Keratinocyte (primary cell): Measurements from ENCODE around the gene DUSP18. TPM values are rescaled to one million over a fixed set of nuclear protein-coding genes. Genes with fewer than 3 reads are reported as not detected.
A peak's percentile ranks its signal among the peaks of the same experiment; 100 is the strongest.

ENCODE experiments used
- DNase-seq: peaks from one replicate; pipeline ENCODE4 v3.0.0-alpha.2; 2011; ENCODE audit warnings: low read depth, missing footprints, low spot score
- FAIRE-seq: peaks from 2 replicates; lab custom pipeline; 2011; peaks lifted over from hg19 to GRCh38; lab: Jason Lieb, UNC
- H2AFZ ChIP-seq: 2 replicates; pipeline ENCODE4 v1.6.0; 2012; ENCODE audit warnings: low read length, control low read depth, inconsistent platforms; ENCODE audit not compliant: control insufficient read depth
- H3K27ac ChIP-seq: 2 replicates; pipeline ENCODE4 v1.5.1; 2011; ENCODE audit warnings: low read length; ENCODE audit not compliant: control insufficient read depth, insufficient read depth
- H3K27me3 ChIP-seq: 3 replicates; pipeline ENCODE4 v1.6.0; 2011; ENCODE audit warnings: low read length; ENCODE audit not compliant: control insufficient read depth, insufficient read depth; ENCODE audit errors: extremely low read depth
- H3K36me3 ChIP-seq, 2 experiments: 2 replicates in 1 of 2; 3 replicates in 1 of 2; pipeline ENCODE4 v1.5.1; 2011; ENCODE audit warnings: low read length in 2 of 2, mild to moderate bottlenecking in 1 of 2; ENCODE audit not compliant: control insufficient read depth in 2 of 2, insufficient read depth in 2 of 2; ENCODE audit errors: extremely low read depth in 1 of 2
- H3K4me1 ChIP-seq: 3 replicates; pipeline ENCODE4 v1.5.1; 2011; ENCODE audit warnings: low read length; ENCODE audit not compliant: control insufficient read depth, insufficient read depth; ENCODE audit errors: extremely low read depth
- H3K4me2 ChIP-seq: 3 replicates; pipeline ENCODE4 v1.6.0; 2011; ENCODE audit warnings: low read depth, low read length; ENCODE audit not compliant: control insufficient read depth, insufficient read depth; ENCODE audit errors: extremely low read depth
- H3K4me3 ChIP-seq, 3 experiments: fragments of 200-600 bp in 1 of 3; sonication (generic) in 1 of 3; 2 replicates in 2 of 3; 3 replicates in 1 of 3; pipeline ENCODE4 v1.5.1; 2011 to 2016; ENCODE audit warnings: low read length in 3 of 3, mild to moderate bottlenecking in 3 of 3, control low read depth in 2 of 3, inconsistent platforms in 1 of 3, low read depth in 1 of 3, mixed read lengths in 1 of 3, mixed run types in 1 of 3, moderate library complexity in 1 of 3; ENCODE audit not compliant: control insufficient read depth in 2 of 3, insufficient read depth in 2 of 3; ENCODE audit errors: extremely low read depth in 1 of 3
- H3K79me2 ChIP-seq: 2 replicates; pipeline ENCODE4 v1.6.0; 2012; ENCODE audit warnings: low read length; ENCODE audit not compliant: control insufficient read depth, insufficient read depth
- H3K9ac ChIP-seq: 3 replicates; pipeline ENCODE4 v1.6.0; 2011; ENCODE audit warnings: low read length; ENCODE audit not compliant: control insufficient read depth, insufficient read depth; ENCODE audit errors: extremely low read depth
- H3K9me1 ChIP-seq: 3 replicates; pipeline ENCODE4 v1.6.0; 2011; ENCODE audit warnings: low read length; ENCODE audit not compliant: control insufficient read depth, insufficient read depth; ENCODE audit errors: extremely low read depth
- H3K9me3 ChIP-seq: 2 replicates; pipeline ENCODE4 v1.5.1; 2012; ENCODE audit warnings: low read depth, low read length; ENCODE audit not compliant: control insufficient read depth
- H4K20me1 ChIP-seq: 3 replicates; pipeline ENCODE4 v1.6.0; 2011; ENCODE audit warnings: low read length; ENCODE audit not compliant: control insufficient read depth, insufficient read depth; ENCODE audit errors: extremely low read depth
- EZH2 ChIP-seq: IDR thresholded peaks from one replicate; pipeline ENCODE4 v1.6.1; 2012; ENCODE audit warnings: inconsistent platforms, mild to moderate bottlenecking, low read length, moderate library complexity
- dilution Hi-C: fragments of 300-500 bp; cut with MboI; formaldehyde crosslinking; loops from one replicate; pipeline ENCODE4 v1.7.0; 2020; ENCODE audit warnings: low sequenced_read_pairs; ENCODE audit not compliant: extremely low pct_ligation_motif_present
- polyA plus RNA-seq, 5 experiments: library from polyadenylated mRNA; depleted of rRNA in 3 of 5; stranded (reverse) in 3 of 5; stranded (forward) in 1 of 5; unstranded in 1 of 5; fragments of >200 nt; gene quantifications; 1 replicate in 1 of 5; 2 replicates in 3 of 5; 3 replicates in 1 of 5; pipeline versions ENCODE4 v1.2.1 to v1.2.3, GENCODE V29; 2011 to 2012; ENCODE audit warnings: missing spikeins in 2 of 5, low read depth in 1 of 5, low replicate concordance in 1 of 5
- TF ChIP-seq, protein P1 (sequence below), 3 experiments: IDR thresholded peaks in 1 of 3; conservative IDR thresholded peaks in 1 of 3; optimal IDR thresholded peaks in 1 of 3; 2 replicates in 2 of 3; 3 replicates in 1 of 3; pipeline versions ENCODE3 to v1.5.1; 2011; ENCODE audit warnings: low read length in 3 of 3, mild to moderate bottlenecking in 3 of 3, moderate library complexity in 2 of 3, control low read depth in 1 of 3, inconsistent platforms in 1 of 3; ENCODE audit not compliant: insufficient read depth in 2 of 3; ENCODE audit errors: extremely low read depth in 1 of 3

Gene DUSP18
- polyA plus RNA-seq, 1 donor (not counting 4 experiments of a cell fraction or from before 2014, with no cell fraction given): 12.6 TPM

DNA sequence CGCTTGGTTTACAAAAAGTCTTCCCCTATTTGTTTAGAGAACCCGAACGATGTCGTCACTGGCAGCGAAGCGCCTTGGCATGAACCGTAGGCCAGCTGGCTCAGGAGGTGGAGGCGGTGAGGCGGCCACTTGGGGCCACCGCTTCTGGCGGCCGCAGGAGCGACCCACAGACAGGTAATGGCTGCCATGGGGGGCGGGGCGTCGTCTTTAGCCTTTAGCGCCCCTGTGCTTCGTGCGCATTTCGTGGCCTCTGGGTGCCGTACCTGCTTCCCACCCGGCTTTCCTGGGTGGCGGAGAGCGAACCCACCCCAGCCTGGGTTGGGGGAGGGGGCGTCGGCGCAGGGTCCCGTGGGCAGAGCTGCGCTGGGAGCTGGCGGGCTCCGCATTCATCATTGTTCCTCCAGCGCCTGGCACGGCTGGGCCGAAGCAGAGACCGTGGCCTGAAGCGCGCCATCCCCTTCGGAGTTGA is 26.5 kb upstream of the DUSP18 start:
- Histone ChIP-seq H3K9ac (peak overlapping the region; percentile 51), H3K79me2 (no peaks in the 10 kb centered on the region), H2AFZ (peak overlapping the region; percentile 92), H3K4me1 (peaks cover 4% of the 10 kb centered on the region), H3K4me3 (peak overlapping the region; percentile 48 to 64 (median 62)), H3K27ac (no peak overlapping the region), H3K36me3 (no peaks in the 10 kb centered on the region), H3K27me3 (no peaks in the 10 kb centered on the region), H3K4me2 (peak overlapping the region; percentile 79), H3K9me3 (no peaks in the 10 kb centered on the region), H4K20me1 (no peaks in the 10 kb centered on the region), H3K9me1 (no peaks in the 10 kb centered on the region)
- dilution Hi-C loops: no loop called here
- TF ChIP-seq, protein P1, sequence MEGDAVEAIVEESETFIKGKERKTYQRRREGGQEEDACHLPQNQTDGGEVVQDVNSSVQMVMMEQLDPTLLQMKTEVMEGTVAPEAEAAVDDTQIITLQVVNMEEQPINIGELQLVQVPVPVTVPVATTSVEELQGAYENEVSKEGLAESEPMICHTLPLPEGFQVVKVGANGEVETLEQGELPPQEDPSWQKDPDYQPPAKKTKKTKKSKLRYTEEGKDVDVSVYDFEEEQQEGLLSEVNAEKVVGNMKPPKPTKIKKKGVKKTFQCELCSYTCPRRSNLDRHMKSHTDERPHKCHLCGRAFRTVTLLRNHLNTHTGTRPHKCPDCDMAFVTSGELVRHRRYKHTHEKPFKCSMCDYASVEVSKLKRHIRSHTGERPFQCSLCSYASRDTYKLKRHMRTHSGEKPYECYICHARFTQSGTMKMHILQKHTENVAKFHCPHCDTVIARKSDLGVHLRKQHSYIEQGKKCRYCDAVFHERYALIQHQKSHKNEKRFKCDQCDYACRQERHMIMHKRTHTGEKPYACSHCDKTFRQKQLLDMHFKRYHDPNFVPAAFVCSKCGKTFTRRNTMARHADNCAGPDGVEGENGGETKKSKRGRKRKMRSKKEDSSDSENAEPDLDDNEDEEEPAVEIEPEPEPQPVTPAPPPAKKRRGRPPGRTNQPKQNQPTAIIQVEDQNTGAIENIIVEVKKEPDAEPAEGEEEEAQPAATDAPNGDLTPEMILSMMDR (optimal IDR thresholded peaks at IDR 0.05 in 1 of 3, IDR thresholded peaks at IDR 0.05 in 1 of 3, conservative IDR thresholded peaks at IDR 0.05 in 1 of 3; ENCODE audit: extremely low read depth in 1 of 3, insufficient read depth in 2 of 3, low read length in 3 of 3): no peak
- no peak for TF ChIP-seq EZH2
- DNase-seq (no peak), FAIRE-seq (no peak)

DNA sequence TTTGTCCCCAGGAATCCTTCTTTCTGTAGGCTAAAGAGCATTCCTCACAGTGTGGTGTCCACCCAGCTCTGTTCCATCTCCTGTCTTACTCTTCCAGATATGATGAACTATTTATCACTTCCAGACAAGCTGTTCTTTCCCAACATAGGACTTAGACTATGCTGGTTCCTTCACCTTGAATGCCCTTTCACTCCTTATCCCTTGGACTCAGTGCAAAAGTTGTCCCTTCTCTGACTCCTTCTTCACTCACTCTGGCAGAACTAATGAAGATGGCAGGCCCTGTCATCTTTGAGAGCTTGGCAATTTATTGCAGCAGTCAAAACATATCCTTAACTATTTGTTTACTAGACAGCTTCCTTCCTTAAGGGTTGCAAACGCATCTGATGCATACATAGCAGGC is 23.5 kb upstream of the DUSP18 start:
- TF ChIP-seq, protein P1 (optimal IDR thresholded peaks at IDR 0.05 in 1 of 3, IDR thresholded peaks at IDR 0.05 in 1 of 3, conservative IDR thresholded peaks at IDR 0.05 in 1 of 3; ENCODE audit: extremely low read depth in 1 of 3, insufficient read depth in 2 of 3, low read length in 3 of 3): no peak
- TF ChIP-seq EZH2: no peak
- no peak for FAIRE-seq
- dilution Hi-C loops: no loop called here

More for the DNA sequence above, 23.5 kb upstream of the DUSP18 start:
- Histone ChIP-seq H3K9ac (no peak overlapping the region), H3K4me1 (peaks cover 4% of the 10 kb centered on the region), H3K9me3 (no peaks in the 10 kb centered on the region), H3K36me3 (no peaks in the 10 kb centered on the region), H3K27ac (no peak overlapping the region), H3K4me2 (no peak overlapping the region), H3K9me1 (no peaks in the 10 kb centered on the region), H3K79me2 (no peaks in the 10 kb centered on the region), H3K4me3 (no peak overlapping the region), H3K27me3 (no peaks in the 10 kb centered on the region), H2AFZ (no peak overlapping the region), H4K20me1 (no peaks in the 10 kb centered on the region)
- DNase-seq: no peak
